Fibroblast of the conjunctiva (primary cell): ENCODE measurements around the gene NOTUM.
"Not testable (repeated sequence)": the region's sequence is repeated elsewhere in the genome, so short reads cannot be mapped to it uniquely, and the experiment has no call there.

Experiments
- DNase-seq: peaks from one replicate; pipeline ENCODE4 v3.0.0-alpha.2; 2010; ENCODE audit warnings: low read depth

NOTUM gene

DNA sequence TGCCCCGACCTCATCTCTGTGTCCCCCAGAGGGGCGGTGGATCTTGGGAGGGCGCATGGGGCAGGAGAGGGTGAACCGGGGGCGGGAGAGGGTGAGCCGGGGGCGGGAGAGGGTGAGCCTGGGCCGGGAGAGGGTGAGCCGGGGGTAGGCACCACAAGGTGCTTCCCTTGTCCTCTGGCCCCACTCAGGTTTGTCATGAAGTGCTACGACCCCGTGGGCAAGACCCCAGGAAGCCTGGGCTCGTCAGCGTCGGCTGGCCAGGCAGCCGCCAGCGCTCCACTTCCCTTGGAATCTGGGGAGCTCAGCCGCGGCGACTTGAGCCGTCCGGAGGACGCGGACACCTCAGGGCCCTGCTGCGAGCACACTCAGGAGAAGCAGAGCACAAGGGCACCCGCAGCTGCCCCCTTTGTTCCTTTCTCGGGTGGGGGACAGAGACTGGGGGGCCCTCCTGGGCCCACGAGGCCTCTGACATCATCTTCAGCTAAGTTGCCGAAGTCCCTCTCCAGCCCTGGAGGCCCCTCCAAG is 35.3 kb upstream of the NOTUM start:
- DNase-seq = no peak

- DNase-seq = no peak
Observed at GRCh38 chr17:81995463-81996231, 34.7 kb upstream of the NOTUM start.

- no peak for DNase-seq
Observed at GRCh38 chr17:81994593-81995462, 33.8 kb upstream of the NOTUM start.

DNA sequence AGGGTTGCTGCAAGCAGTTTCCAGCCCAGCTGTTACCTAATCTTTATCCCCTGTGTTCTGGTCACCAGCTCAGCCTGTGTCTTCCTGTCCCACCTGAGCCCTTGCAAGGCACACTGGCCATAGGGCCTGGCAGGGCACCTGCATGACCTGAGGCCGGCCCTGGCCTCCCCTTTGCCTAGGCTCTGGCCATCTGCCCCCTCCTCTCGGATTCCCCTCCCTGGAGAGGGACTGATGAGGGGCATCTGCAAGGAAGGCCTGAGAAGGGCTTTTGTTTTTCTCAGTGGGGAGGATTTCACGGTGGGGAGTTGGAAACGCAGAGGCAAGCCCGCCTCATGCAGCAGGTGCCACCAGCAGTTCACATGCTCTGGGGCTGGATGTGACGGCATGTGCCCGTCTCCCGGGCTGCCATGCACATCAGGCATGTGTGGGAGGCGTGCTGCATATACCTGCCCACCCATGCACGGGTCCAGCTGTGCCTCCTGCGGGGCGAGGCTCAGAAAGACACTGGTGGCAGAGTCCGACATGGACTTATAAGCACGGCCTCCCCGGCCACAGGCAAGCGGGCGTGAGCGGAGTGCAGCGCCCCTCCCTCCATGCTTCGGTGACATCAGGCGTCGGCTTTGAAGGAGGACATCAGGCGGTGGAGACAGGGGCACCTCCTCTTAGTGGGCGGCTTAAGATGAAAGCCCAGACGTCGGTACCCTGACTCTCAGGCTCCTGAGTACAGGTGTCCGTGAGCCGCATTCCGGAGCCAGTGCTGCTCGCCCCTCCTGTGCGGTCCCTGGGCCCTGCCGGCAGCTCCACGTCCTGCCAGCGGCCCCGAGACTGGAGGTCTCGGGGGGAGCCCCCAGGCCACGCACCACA is 33.0 kb upstream of the NOTUM start:
- no peak for DNase-seq

- no peak for DNase-seq
Observed at GRCh38 chr17:81992306-81993102, 31.5 kb upstream of the NOTUM start.

DNA sequence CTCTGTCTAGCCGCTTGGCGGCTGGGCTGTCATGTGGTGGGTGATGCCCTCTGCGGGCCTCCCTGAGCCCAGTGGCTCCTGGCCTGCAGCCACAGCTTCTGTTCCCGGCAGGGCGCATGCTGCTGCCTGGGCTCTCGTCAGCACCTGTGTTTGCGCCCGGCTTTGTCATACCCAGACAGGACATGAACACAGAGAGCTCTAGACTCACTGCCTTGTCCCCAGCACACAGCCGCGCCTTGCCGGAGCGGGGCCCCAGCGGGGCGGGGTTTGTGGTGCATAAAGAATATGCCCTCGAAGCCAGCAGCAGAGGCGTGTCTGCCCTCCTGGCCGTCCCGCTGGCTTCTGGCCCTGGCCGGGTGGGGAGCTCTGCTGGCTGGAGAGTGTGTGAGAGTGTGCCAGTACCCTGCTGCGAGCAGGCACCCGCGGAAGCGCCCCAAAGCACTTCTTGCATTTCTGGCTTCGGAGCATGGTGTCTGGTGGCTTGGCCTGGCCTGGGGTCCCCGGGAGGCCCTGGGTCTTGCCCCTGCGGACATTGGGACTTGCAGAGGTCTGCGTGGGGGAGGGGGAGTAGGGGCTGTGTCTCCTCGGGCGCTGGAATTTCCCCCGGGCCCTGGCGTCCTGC is 30.8 kb upstream of the NOTUM start:
- peak; percentile 53 for DNase-seq

DNA sequence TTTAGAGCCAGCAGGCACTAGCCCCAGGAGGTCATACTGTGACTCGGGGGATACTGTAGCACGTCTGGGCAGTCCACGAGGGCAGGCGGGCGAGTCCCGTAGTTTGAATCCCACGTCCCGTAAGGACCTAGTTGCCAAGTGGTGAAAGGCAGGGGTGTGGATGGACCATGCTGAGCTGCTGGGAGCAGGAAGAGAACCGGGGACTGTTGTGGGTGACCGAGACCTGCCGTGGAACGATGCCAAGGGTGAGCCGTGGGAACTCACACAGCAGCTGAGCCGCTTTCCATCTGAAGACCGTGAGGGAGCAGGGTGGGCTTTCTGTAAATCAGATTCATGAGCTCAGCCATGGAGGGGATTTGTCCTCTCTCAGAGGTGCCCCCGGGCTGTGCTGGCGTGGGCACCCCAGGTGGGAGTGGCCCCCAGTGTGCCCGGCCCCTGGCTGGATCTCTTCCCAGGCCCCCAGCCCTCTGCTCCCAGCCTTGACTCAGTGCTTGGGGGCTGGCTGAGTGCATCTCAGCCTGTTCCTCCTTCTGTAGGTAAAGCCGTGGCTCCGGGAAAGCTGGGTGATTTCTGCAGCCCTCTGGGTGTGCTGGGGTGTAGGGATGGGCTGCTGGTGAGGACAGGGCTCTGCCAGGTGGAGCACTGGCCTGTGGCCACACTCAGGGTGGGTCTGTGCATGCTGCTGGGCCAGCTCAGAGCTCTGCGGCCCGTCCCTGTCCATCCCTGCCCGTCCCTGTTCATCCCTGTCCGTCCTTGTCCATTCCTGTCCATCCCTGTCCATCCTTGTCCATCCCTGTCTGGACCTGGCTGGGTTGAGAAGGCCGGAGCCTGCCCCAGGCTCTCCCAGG is 30.1 kb upstream of the NOTUM start:
- no peak for DNase-seq

DNA sequence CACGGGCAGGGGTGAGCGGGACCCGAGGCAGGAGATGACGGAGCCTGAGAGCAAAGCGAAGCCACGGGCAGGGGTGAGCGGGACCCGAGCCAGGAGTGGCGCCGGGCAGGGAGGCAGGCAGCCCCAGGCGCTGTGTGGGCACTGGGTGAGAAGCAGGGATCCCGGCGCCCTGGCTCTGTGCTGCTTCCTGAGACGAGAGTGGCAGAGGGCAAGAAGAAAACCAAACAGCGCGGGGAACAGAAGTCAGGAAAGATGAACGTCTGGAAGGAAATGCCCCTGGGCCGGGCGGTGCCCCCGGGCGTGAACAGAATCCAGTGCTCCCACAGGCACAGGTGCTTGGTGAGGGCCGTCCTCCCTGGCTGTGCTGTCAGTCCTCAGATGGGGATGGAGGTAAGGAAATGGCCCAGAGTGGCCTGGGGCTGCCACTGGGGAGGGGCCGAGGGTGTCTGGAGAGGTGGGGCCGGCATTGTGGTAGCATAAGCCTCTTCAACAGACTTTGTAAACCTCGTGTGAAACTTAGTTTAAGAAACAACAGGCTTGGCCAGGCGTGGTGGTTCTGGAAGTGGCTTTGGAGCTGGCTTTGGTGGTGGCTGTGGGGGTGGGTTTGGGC is 26.3 kb upstream of the NOTUM start:
- DNase-seq = no peak

GRCh38 chr17:81986606-81987005 is 25.6 kb upstream of the NOTUM start:
- DNase-seq = no peak

DNA sequence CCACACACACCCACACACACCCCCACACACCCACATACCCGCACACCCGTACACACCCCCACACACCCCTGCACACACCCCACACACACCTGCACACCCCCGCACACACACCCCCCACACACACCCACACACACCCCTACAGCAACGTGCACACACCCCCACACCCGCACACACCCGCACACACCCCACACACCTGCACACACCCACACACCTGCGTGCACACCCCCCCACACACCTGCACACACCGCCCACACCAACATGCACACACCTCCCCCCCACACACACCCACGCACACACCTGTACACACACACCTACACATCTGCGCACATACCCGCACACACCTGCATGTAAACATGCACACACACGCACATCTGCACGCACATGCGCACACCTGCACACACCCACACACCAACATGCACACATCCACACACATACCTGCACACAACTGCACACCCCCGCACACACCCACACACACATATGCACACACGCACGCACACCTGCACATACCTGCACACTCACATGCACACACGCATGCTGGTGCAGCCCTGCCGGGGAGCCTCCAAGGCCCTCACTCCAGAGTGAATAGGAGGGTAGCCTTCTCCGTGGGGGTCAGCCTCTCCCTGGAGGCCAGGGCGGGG is 23.9 kb upstream of the NOTUM start:
- DNase-seq = no peak

DNA sequence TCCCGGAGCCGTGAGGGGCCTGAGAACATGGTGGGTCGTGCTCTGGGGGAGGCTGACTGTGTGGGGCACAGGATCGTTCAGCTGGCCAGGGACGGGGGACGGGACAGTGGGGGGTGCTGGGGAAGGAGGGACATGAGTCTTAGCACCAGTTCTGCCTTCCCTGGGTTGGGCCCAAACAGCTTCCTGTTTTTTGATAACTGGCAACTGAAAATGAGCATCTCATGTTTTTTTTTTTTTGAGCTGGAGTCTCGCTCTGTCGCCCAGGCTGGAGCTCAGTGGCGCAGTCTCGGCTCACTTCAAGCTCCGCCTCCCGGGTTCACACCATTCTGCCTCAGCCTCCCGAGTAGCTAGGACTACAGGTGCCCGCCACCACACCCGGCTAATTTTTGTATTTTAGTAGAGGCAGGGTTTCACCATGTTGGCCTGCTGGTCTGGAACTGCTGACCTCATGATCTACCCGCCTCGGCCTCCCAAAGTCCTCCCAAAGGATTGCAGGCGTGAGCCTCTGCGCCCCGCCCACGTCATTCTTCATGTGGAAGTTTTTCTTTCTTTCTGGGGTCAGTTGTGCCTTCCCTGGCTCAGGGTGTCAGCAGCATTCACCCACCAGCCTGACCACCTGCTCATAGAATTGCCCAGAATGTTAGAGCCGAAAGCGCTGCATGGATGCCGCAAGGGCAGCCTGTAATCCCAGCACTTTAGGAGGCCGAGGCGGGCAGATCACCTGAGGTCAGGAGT is 22.8 kb upstream of the NOTUM start:
- DNase-seq = no peak

DNA sequence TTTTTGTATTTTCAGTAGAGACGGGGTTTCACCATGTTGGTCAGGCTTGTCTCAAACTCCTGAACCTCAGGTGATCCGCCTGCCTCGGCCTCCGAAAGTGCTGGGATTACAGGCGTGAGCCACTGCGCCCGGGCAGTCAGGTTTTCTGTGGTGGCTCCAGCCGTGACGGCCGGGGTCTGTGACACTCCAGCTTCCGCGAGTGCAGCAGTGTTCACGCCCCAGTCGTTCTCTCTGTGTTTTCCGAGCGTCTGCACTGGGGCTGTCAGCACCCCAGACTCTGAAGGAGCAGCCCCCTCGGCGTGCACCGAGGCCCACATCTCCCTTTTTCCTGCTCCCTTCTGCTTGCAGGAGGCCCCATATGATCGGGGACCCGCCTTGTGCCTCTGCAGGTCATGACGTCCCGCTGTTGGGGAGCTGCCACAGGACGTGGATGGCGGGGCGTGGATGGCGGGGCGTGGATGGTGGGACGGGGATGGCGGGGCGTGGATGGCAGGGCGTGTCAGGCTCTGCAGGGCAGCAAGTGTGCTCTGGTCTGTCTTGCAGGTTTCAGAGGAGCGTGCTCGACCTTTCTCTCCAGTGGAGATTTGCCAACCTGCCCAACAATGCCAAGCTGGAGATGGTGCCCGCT is 22.1 kb upstream of the NOTUM start:
- DNase-seq = no peak

DNA sequence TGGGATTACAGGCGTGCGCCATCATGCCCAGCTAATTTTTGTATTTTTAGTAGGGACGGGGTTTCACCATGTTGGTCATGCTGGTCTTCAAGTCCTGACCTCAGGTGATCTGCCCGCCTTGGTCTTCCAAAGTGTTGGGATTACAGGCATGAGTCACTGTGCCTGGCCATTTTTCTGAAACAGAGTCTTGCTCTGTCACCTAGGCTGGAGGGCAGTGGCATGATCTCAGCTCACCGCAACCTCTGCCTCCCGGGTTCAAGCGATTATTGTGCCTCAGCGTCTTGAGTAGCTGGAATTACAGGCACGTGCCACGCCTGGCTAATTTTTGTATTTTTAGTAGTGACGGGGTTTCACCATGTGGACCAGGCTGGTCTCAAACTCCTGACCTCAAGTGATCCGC is 20.5 kb upstream of the NOTUM start:
- DNase-seq = not testable (repeated sequence)

- DNase-seq = no peak
Observed at GRCh38 chr17:81980707-81981343, 19.8 kb upstream of the NOTUM start.

GRCh38 chr17:81980122-81980521 is 19.1 kb upstream of the NOTUM start:
- no peak for DNase-seq

- no peak for DNase-seq
Observed at GRCh38 chr17:81978524-81979298, 17.7 kb upstream of the NOTUM start.
